OCI-M2 (cell line): Measurements from ENCODE around the gene CXCL9.
"Not testable (repeated sequence)": the region's sequence is repeated elsewhere in the genome, so short reads cannot be mapped to it uniquely, and the experiment has no call there.

ENCODE experiments used
- DNase-seq: peaks from one replicate; lab custom pipeline; 2025; ENCODE audit not compliant: unreplicated experiment; lab: John Stamatoyannopoulos, UW

Gene CXCL9

DNA sequence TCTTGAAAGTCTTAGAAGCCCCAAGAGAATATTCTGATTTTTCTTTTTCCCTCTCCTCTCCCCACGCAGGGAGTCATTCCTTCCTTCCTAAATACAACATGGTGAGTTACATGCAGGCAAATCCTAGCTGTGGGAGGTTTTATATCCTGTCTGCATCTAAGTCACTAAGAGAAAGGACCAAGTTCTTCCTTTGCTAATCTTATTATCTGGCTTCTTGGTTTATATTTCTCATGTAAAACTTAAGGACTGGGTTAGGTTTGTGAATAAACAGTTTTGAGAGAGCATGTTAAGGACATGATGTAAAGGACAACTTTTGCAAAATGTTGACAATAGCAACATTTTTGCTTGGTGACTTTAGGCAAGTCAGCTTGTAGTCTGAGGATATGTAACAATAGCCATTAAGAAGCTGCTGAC lies 5.1 kb upstream of the CXCL9 start:
- no peak for DNase-seq

DNA sequence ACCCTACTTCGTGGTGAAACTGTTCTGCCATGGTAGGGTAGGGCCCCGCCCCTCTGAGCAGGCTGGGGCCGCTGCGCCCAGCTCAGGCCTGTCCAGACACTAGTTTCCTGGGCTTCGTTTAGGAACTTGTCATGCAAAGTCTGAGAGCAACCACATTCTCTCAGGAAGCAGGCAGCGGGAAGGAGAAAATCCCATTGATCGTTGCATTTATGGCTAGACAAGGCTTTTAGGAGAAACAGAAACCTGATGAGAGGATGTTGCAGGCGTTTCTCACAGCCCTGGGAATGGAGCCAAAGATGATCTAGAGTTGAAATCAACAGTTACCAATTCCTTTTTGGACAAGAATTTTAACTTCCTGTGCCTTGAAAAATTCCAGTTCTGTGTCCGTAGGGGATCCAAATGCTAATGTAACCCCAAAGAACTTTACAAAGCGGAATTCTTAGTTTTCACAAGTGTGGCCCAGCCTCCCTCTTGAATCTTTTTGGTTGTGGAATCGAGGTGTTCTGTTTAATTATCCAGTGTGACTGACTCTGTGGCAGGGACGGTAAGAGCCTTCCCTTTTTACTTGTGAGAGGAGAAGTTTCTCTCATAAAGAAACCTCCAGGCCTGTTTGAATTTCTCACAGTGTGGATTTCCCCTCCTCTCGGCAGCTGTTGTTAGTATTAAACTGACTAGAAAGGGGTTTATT lies 4.5 kb upstream of the CXCL9 start:
- DNase-seq = no peak

DNA sequence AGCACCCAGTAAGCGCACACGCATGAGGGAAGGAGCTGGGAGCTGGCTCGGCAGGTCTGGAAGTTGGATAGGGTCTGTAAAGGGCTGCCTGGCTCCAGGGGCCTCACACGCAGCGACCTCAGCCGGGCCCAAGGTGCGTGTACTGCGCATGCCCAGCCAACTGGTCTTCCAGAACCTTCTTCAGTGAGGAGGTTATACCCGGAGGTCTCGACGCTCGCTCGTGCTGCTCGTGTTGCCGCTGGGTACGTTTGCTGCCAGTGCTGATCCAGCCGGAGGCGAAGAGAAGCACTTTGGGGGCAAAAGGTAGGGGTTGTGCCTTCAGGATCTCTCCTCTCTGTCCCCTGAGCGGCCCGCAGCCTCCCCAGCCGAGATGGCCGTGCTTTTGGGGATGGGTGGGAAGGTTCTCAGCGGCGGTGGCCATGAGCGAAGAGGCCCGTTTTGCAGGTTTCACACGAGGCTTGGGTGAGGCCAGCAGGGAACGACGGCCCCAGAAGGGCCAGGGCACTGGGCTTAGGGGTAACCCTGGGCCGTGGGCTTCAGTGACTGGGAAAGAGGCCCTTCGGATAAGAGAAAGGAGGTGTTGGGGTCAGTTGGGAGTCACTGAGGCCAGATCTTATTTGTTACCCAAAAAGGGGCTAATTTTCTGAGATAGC lies 3.8 kb upstream of the CXCL9 start:
- no peak for DNase-seq

DNA sequence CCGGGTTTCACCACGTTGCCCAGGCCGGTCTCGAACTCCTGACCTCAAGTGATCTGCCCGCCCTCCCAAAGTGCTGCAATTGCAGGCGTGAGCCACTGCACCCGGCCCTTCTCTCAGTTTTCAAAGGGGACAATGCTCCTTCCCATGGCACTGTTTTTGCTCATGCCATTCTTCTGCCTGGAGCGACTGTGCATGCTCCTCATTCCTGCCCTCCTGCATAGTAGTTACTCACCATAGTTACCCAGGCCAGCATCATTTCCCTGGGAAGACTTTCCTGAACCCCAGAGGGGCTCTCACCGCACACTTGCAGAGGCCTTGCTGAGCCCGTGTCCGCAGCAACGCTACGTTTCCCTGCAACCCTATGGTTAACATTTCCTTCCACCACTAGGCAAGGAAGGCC lies 3.3 kb upstream of the CXCL9 start:
- no peak for DNase-seq

DNA sequence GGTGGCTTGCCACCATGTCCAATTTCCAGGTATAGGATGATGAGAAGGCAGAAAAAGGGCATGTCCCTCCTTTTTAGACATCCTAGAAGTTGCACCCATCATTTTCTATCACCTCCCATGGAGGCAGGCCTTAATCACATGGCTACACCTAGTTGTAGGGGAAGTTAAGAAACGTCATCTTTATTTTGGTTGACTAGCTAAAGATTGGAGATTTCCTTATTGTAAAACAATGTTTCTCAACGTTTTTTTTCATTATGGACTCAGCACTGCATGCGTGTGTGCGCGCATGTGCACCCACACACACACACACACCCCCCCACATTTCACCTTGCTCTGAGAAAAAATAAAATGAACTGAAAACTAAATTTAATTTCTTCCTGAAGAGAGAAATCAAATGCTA lies 2.0 kb upstream of the CXCL9 start:
- DNase-seq = no peak

DNA sequence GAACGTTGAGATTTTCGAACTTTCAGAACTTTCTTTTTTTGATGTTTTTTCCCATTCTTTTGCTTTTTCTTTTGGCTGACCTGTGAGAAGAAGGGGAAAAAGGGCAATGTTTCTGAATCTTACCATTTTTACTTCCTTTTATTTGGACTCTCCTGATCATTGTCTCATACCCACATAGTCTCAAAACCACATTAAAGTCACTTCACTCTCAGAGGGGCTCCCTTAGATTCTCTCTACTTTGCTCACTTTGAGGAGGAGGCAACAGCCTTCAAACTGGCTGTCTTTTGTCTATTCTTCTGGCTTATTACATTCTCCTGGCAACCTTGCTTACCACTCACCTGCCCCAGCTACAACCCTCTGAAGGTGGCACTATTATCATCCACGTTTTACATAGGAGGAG lies 3.7 kb downstream of the CXCL9 start:
- no peak for DNase-seq

DNA sequence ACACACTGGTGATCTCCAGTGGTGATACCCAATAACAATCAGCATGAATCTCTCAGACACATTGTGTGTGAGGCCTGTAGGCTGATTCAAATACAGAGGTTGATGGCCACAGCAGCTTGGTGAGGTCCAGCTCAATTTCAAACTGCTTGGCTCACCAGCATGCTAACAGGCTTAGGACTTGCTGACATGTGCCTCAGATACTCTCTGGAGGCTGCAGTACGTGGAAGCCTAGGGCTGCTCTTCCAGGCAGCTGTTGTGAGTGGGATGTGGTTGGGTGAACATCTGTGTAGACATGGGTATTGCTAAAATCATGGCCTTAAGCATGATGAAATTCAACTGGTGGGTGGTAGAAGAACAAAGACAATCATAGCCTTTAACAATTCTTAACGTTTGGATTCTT lies 4.3 kb downstream of the CXCL9 start:
- no peak for DNase-seq

DNA sequence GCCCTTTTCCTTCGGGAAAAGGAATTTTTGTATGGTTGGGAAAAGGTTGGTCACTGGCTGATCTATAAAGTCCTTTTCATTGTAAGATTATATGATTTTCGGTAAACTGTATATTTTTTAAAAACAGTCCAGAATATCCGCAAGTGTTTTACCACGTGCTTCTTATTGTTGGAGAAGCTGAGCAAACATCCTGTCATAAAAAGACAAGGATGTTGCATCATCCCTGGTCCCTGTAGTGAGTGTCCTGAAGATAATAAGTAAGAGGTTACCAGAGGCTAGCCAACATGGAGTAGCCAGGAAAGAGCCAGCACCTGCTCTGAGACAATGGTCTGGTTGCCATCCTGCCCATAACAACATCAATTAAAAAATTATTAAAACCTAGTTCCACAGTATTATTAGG lies 5.1 kb downstream of the CXCL9 start:
- no peak for DNase-seq

DNA sequence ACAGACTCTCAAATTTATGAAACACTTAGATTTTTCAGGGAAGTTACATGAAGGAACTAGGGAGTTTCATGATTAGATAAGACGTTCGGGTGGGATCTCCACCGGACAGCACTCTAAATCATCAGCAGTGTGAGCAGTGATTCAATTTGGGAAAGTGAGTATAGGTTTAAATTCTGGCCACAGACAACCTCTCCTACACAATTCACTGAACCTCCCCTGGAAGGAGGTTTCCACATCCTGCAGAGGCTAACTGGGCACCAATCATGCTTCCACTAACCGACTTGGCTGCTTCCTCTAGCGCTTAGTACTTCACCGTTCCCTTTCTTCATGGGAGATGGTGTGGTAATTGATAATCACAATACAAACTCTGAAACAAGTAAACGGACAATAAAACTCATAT lies 5.6 kb downstream of the CXCL9 start:
- DNase-seq = no peak

DNA sequence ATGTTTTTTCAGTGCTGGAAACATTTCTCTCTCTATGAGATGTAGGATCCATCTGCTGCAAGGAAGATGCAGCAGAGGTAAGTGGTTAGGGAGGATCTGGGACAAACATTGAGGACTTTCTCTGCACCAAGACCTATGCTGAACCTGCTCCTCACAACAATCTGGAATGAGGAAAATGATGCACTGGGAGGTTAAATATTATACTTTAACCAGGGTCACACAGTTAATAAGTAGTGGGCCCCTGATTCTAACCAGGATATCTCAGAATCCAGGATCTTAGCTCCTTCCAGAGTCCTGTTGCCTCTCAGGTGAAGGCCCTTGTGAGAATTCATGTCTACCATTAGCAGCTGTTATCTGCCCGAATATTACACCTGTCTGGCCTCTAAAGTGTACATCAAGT lies 7.0 kb downstream of the CXCL9 start:
- DNase-seq = no peak

DNA sequence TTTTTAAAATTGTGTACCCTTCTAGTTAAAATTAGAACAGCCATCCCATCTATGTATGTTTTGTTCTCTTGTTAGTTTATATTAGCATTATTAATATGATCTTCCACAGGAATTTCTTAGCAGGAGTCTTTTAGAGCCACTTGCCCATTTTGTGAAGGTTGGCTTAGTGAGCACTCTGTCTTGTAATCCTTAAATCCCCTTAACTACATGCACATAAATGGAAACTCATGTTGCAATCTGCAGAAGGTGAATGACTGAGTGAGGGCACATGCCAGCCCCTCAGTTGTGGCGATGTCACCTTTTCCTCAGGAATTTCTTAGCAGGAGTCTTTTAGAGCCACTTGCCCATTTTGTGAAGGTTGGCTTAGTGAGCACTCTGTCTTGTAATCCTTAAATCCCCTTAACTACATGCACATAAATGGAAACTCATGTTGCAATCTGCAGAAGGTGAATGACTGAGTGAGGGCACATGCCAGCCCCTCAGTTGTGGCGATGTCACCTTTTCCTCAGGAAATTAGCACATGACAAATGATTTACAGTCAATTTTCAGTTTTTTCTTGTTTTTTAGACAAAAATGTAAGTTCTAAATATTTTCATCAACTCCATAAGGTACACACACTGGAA lies 8.7 kb downstream of the CXCL9 start:
- not testable (repeated sequence) for DNase-seq

DNA sequence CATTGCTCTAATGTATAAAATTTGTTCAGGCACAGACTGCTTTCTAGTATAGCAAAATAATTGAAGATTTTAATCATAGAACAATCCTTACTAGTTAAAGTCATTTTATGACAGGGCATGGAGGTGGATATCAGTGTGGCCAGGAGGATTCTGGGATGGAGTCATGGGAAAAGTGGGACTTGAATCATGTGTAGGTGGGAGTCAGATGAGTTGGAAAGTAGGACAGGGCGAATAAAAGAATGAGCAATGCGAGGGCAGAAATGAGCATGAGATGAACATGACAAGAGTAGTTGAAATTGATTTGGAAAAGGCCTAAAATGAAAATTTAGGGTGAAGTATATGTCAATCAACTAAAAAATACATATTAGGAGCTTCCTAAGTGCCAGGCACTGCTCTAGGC lies 9.4 kb downstream of the CXCL9 start:
- DNase-seq = no peak

DNA sequence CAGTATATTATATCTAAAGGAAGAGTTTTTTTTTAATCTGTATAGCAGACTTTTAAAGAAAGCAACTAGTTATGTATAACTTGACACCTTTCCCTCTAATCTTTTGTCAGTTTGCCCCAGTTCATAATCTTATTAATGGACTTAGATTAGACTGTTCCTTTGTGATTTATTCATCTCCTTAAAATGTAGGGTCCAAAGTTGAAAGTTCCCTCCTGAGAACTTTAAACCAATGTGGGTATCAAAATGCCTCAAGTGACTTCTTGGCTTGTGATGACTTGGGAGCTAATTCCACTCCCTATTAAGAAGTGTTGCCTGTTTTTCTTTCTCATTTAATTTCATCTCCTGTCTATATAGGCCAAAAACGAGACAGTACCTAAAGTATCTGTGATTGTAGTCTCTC lies 10.2 kb downstream of the CXCL9 start:
- DNase-seq = no peak

DNA sequence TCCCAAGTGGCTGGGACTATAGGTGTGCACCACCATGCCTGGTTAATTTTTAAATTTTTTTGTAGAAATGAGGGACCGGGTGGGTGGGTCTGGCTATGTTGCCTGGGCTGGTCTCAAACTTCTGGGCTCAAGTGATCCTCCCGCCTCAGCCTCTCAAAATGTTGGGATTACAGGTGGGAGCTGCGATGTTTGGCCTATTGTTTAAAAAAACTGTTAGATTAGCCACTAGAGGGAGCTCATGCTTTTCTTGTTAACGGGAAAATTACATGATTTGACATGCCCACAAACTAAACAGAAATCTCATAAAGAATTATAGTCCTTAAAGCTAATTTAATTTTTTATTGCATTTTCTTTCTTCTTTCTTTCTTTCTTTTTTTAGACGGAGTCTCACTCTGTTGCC lies 11.6 kb downstream of the CXCL9 start:
- peak; percentile 9 for DNase-seq

DNA sequence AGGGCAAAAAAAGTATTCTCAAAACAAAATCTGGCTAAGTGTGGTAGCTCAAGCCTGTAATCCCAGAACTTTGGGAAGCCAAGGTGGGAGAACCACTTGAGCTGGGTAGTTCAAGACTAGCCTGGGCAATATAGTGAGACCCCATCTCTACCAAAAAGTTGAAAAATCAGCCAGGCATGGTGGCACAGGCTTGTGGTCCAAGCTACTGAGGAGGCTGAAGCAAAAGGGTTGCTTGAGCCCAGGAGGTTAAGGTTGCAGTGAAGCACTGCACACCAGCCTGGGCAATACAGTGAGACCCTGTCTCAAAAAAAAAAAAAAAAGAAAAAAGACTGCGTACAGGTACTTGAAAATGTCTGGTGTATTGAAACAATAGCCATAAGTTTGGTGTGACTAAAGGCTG lies 14.8 kb downstream of the CXCL9 start:
- no peak for DNase-seq

DNA sequence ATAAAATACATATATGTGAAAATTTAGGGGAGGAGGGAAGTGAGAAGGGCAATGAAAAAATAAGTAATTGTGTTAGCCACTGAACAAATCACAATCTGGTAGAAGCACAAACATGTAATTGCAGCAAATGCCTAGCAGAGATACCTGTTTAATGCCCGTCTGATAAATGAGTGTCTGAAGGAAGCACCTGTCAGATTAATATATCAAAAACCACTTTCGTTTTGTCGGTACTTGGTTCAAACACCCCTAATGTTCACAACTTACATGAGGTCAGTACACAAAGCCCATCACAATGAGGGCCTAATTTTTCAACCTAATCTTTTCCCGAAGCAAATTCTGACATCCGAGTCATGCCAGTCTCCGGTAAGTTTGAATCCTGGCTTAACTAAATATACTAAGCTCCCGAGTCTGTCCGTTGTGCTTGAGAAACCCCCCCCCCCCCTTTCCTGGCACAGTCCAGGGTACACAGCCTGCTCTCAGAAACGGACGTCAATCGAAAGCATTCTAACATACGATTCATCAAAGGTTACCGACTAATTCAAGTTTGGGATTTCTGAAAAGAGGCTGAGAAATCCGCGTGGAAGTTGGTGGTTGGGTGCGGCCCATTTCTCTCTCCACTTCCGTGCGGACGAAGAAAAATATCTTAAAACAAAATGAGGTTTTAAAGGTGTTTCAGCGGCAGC lies 17.3 kb downstream of the CXCL9 start:
- no peak for DNase-seq

DNA sequence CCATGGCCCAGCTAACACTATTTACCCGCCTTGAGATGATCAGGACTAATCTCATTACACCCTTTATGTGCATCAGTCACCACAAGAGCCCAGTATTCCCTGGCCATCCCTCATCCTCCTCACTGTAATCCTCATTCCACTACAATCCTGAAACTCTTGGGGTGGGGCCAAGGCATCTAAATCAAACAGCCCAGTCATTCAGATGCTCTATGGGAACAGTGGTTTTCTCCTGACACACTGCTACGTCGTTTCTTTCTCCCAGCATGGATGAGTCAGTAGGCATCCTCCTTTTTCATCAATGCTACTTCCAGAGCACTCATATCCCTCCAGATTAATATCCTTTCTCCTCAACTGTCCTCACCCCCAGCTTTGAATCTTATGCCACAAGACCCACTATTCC lies 22.2 kb downstream of the CXCL9 start:
- no peak for DNase-seq

DNA sequence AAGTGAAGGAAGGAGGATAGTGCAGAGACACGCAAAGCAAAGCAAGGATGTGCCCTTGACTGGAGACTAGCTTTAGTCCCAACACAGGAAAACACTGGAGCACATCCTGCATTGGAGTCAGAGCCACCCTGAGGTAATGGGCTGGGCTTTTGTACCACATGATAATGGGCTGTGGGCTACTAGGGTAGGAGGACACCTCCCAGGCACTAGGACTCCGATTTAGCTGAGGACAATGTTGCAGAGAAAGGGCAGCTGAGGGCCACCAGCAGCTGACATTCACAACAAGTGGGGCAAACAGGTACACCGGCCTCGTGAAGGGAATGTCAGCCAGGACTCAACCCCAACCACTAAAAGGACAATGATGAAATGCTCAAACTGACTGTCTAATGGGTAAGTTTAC lies 26.7 kb downstream of the CXCL9 start:
- no peak for DNase-seq

DNA sequence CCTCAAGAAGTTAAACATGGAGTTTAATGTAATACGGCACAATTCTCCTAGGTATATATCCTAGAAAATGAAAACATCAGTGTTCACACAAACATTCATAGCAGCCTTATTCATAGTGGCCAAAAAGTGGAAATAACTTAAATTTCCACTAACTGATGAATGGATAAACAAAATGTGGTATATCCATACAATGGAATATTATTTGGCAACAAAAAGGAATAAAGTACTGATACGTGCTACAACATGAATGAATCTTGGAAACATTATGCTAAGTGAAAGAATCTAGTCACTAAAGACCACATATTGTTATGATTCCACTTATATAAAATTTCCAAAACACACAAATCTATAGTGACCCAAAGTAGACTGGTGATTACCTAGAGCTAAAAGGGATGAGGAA lies 31.1 kb downstream of the CXCL9 start:
- DNase-seq = no peak

DNA sequence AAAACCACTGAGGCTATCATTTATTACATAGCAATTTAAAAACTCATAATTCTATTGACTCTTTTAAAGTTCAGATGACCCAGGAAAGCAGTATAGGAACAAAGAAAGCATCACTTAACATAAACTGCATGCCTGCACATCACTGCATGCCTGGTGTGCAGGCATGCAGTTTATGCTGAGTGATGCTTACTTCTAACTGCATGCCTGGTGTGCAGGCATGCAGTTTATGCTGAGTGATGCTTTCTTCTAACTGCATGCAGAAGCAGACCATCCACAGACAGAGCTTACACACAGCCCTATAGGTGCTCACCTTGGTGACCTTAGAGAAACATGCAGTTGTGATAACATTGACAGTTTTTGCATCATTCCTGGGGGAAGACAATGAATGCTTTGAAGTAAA lies 33.5 kb downstream of the CXCL9 start:
- no peak for DNase-seq

DNA sequence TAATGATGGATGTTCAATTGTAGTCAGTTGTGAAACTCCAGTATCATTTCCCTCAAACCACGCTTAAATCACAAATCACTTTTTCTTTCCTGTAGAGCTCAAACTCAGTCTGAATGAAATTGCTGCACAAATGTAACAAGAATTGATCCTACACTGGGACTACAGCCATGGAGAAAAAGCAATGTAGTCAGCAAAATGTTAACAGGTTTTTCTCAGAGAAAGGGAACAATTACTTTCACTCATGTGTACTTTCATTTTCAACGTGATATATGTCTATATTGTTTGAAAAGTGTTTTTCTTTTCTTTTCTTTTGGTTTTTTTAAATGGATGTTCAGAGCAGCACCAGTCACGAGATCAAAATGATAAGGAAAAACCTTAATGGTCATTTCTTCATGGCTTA lies 39.2 kb downstream of the CXCL9 start:
- no peak for DNase-seq

DNA sequence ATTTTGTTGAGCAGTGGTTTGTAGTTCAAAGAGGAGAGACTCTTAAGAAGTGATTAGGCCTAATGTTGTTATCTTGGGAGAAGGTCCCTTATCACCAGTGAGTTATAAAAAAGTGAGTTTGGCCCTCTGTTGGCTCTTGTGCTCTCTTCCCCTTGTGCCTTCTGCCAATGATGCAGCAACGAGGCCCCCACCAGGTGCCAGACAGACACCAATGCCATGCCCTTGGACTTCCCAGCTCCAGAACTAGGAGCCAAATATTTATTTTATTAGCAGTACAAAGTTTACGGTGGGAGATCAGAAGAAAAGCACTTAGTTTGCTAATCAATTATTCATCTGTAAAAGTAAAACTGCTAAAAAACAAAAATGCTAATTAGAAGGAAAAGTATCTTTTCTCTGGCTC lies 43.8 kb downstream of the CXCL9 start:
- DNase-seq = no peak
